GM23338 (cell line): ENCODE measurements around the gene OPRPN. TPM values are rescaled to one million over a fixed set of nuclear protein-coding genes. Genes with fewer than 3 reads are reported as not detected.

Experiments
- ATAC-seq: fragments of 200-7000 bp; cut with Tn5 transposase; 3 replicates; pipeline ENCODE4 v1.9.1; 2020
- DNase-seq: peaks from one replicate; pipeline ENCODE4 v3.0.0-alpha.2; 2015; ENCODE audit warnings: low spot score
- H2AFZ ChIP-seq: fragments of 200-600 bp; sonication (generic); 2 replicates; pipeline ENCODE4 v1.8.0; 2016; ENCODE audit warnings: antibody characterized with exemption, mild to moderate bottlenecking, moderate library complexity
- H3F3A ChIP-seq: fragments of 200-600 bp; sonication (generic); replicated peaks from 2 replicates; pipeline ENCODE4 v1.8.0; 2017; ENCODE audit warnings: antibody characterized with exemption, mixed run types, low read depth
- H3K27ac ChIP-seq: fragments of 200-600 bp; sonication (generic); 2 replicates; pipeline ENCODE4 v1.6.1; 2016; ENCODE audit warnings: low read depth
- H3K27me3 ChIP-seq: fragments of 200-600 bp; sonication (generic); 2 replicates; pipeline ENCODE4 v1.8.0; 2016; ENCODE audit warnings: mild to moderate bottlenecking, mixed run types, moderate library complexity; ENCODE audit not compliant: insufficient read depth
- H3K36me3 ChIP-seq: fragments of 200-600 bp; sonication (generic); 2 replicates; pipeline ENCODE4 v1.8.0; 2016; ENCODE audit warnings: mild to moderate bottlenecking; ENCODE audit not compliant: insufficient read depth
- H3K4me1 ChIP-seq: fragments of 200-600 bp; sonication (generic); 2 replicates; pipeline ENCODE4 v1.8.0; 2016; ENCODE audit warnings: mild to moderate bottlenecking, moderate library complexity; ENCODE audit not compliant: insufficient read depth
- H3K4me2 ChIP-seq: fragments of 200-600 bp; sonication (generic); 2 replicates; pipeline ENCODE4 v1.7.1; 2017; ENCODE audit warnings: mixed run types
- H3K4me3 ChIP-seq: fragments of 200-600 bp; sonication (generic); 2 replicates; pipeline ENCODE4 v1.6.1; 2016; ENCODE audit warnings: mixed run types
- H3K79me2 ChIP-seq: fragments of 200-600 bp; sonication (generic); replicated peaks from 2 replicates; pipeline ENCODE4 v1.8.0; 2017; ENCODE audit warnings: mild to moderate bottlenecking; ENCODE audit not compliant: insufficient read depth
- H3K9me2 ChIP-seq: fragments of 200-600 bp; sonication (generic); 2 replicates; pipeline ENCODE4 v1.8.0; 2017; ENCODE audit not compliant: insufficient read depth
- H4K20me1 ChIP-seq: fragments of 200-600 bp; sonication (generic); replicated peaks from 2 replicates; pipeline ENCODE4 v1.8.0; 2017; ENCODE audit warnings: mild to moderate bottlenecking; ENCODE audit not compliant: insufficient read depth
- H3K27ac Mint-ChIP-seq: 2 replicates; pipeline ENCODE4 v1.8.0; 2020; ENCODE audit warnings: inconsistent platforms, mild to moderate bottlenecking, moderate library complexity, mixed read lengths
- H3K27me3 Mint-ChIP-seq: 3 replicates; pipeline ENCODE4 v1.8.0; 2022; ENCODE audit warnings: low read depth, mild to moderate bottlenecking, moderate library complexity, mixed read lengths, inconsistent platforms; ENCODE audit not compliant: insufficient read depth, poor library complexity
- H3K36me3 Mint-ChIP-seq: 3 replicates; pipeline ENCODE4 v1.8.0; 2021; ENCODE audit warnings: low read depth, mild to moderate bottlenecking, inconsistent platforms, moderate library complexity, mixed read lengths
- H3K4me1 Mint-ChIP-seq: 3 replicates; pipeline ENCODE4 v1.8.0; 2020; ENCODE audit warnings: mild to moderate bottlenecking, inconsistent platforms, mixed read lengths
- H3K4me3 Mint-ChIP-seq: 3 replicates; pipeline ENCODE4 v1.8.0; 2021; ENCODE audit warnings: moderate library complexity, mild to moderate bottlenecking, inconsistent platforms, mixed read lengths
- H3K9me3 Mint-ChIP-seq: 3 replicates; pipeline ENCODE4 v1.8.0; 2020; ENCODE audit warnings: moderate library complexity, mild to moderate bottlenecking, inconsistent platforms, mixed read lengths
- CREB1 ChIP-seq: fragments of 250-450 bp; sonication (Bioruptor Pico); IDR thresholded peaks from 2 replicates; pipeline ENCODE4 v1.5.0; 2020; ENCODE audit warnings: low read depth, mild to moderate bottlenecking, moderate library complexity
- CTCF ChIP-seq, 2 experiments: fragments of 200-600 bp in 1 of 2; sonication (generic) in 1 of 2; conservative IDR thresholded peaks; 2 replicates each; pipeline versions ENCODE4 v1.5.1 to v1.6.1; 2016 to 2017; ENCODE audit warnings: antibody characterized with exemption in 2 of 2, low read depth in 2 of 2, mild to moderate bottlenecking in 2 of 2, moderate library complexity in 1 of 2
- EZH2 ChIP-seq: fragments of 200-600 bp; sonication (generic); IDR thresholded peaks from one replicate; pipeline ENCODE4 v1.8.0; 2017; ENCODE audit warnings: antibody characterized with exemption, mild to moderate bottlenecking, low read depth; ENCODE audit not compliant: unreplicated experiment
- EZH2phosphoT487 ChIP-seq: fragments of 200-600 bp; sonication (generic); IDR thresholded peaks from one replicate; pipeline ENCODE4 v1.8.1; 2018; ENCODE audit warnings: antibody characterized with exemption; ENCODE audit not compliant: unreplicated experiment
- JUNB ChIP-seq: IDR thresholded peaks from one replicate; pipeline ENCODE4 v1.6.1; 2016; ENCODE audit warnings: antibody characterized with exemption; ENCODE audit not compliant: unreplicated experiment
- NANOG ChIP-seq: IDR thresholded peaks from 2 replicates; pipeline ENCODE4 v1.6.1; 2016; ENCODE audit warnings: antibody characterized with exemption, borderline replicate concordance
- POLR2AphosphoS5 ChIP-seq: IDR thresholded peaks from 2 replicates; pipeline ENCODE4 v1.6.1; 2016; ENCODE audit warnings: antibody characterized with exemption, low read depth
- REST ChIP-seq: IDR thresholded peaks from one replicate; pipeline ENCODE4 v1.6.1; 2018; ENCODE audit warnings: antibody characterized with exemption; ENCODE audit not compliant: unreplicated experiment
- STAT1 ChIP-seq: IDR thresholded peaks from one replicate; pipeline ENCODE4 v1.6.1; 2016; ENCODE audit warnings: antibody characterized with exemption; ENCODE audit not compliant: unreplicated experiment
- ZNF114 ChIP-seq: fragments of 250-450 bp; sonication (Bioruptor Pico); IDR thresholded peaks from 2 replicates; pipeline ENCODE4 v1.5.0; 2020; ENCODE audit warnings: mild to moderate bottlenecking, moderate library complexity
- ZNF331 ChIP-seq: fragments of 250-450 bp; sonication (Bioruptor Pico); IDR thresholded peaks from 2 replicates; pipeline ENCODE4 v1.5.0; 2020; ENCODE audit warnings: low read depth, mild to moderate bottlenecking, moderate library complexity
- ZNF462 ChIP-seq: fragments of 250-450 bp; sonication (Bioruptor Pico); IDR thresholded peaks from 2 replicates; pipeline ENCODE4 v1.5.0; 2020; ENCODE audit warnings: mild to moderate bottlenecking, moderate library complexity
- polyA plus RNA-seq: library from polyadenylated mRNA; unstranded; fragments of >200 nt; fragmentation: Nextera tagmentation; extraction: Ambion mirVana; gene quantifications from 2 replicates; pipeline ENCODE4 v1.2.1, GENCODE V29; 2016
- total RNA-seq: library from RNA; depleted of rRNA; stranded (reverse); fragments of >200 nt; shearing (Covaris generic); gene quantifications from 2 replicates; pipeline ENCODE4 v1.2.3, GENCODE V29; 2014
- TF ChIP-seq, protein P1 (sequence below): IDR thresholded peaks from 2 replicates; pipeline ENCODE4 v1.6.1; 2016; ENCODE audit warnings: antibody characterized with exemption

Gene OPRPN
- total and polyA plus RNA-seq, 2 experiments from 2014 or later: not detected

DNA sequence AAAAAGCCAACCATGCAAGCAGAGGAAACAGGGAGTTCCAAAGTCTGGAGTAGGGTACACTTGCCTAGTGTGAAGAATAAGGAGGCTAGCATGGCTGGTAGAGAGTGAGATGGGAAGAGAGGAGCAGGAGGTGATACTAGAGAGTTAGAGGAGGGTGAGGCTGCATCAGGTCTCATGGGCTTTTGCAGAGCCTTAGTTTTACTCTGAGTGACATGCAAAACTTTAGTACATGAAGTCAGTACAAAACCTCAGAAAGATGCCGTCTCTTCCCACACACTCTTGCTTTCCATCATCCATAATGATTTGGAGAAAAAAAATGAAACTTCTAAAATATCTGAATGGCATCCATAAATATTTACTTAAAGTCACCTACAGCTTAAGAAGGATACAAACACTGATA lies 5.0 kb downstream of the OPRPN start:
- Histone ChIP-seq H3K79me2 (no peaks in the 10 kb centered on the region), H3K4me1 (no peaks in the 10 kb centered on the region), H3K4me3 (no peak overlapping the region), H3F3A (no peaks in the 10 kb centered on the region), H3K36me3 (no peaks in the 10 kb centered on the region), H3K9me2 (no peaks in the 10 kb centered on the region; the same call in 1 of the 2 replicates), H3K4me2 (no peak overlapping the region), H2AFZ (no peak overlapping the region), H3K27me3 (no peaks in the 10 kb centered on the region), H3K27ac (no peak overlapping the region), H4K20me1 (no peaks in the 10 kb centered on the region)
- no peak overlapping the region for H3K27ac Mint-ChIP-seq
- no peaks in the 10 kb centered on the region for H3K36me3 Mint-ChIP-seq
- H3K27me3 Mint-ChIP-seq: peaks cover 2% of the 10 kb centered on the region
- no peaks in the 10 kb centered on the region for H3K4me1 Mint-ChIP-seq
- ATAC-seq (no peak), DNase-seq (no peak)
- TF ChIP-seq, protein P1, sequence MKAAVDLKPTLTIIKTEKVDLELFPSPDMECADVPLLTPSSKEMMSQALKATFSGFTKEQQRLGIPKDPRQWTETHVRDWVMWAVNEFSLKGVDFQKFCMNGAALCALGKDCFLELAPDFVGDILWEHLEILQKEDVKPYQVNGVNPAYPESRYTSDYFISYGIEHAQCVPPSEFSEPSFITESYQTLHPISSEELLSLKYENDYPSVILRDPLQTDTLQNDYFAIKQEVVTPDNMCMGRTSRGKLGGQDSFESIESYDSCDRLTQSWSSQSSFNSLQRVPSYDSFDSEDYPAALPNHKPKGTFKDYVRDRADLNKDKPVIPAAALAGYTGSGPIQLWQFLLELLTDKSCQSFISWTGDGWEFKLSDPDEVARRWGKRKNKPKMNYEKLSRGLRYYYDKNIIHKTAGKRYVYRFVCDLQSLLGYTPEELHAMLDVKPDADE: no peak
- TF ChIP-seq REST (no peak), EZH2 (no peak), POLR2AphosphoS5 (no peak), CREB1 (CRISPR knock-in tag) (no peak), CTCF (conservative IDR thresholded peaks at IDR 0.05; ENCODE audit: low read depth in 2 of 2) (no peak), ZNF114 (CRISPR knock-in tag) (no peak), STAT1 (no peak), EZH2phosphoT487 (no peak), ZNF331 (CRISPR knock-in tag) (no peak), ZNF462 (CRISPR knock-in tag) (no peak), NANOG (no peak), JUNB (no peak)
- no peaks in the 10 kb centered on the region for H3K9me3 Mint-ChIP-seq
- H3K4me3 Mint-ChIP-seq: no peak overlapping the region
